ENCODE results near the gene BRSK1.

The BRSK1 gene

GRCh38 chr19:55355213-55355821, 71.5 kb downstream of the BRSK1 start:
- peak in 1 of 2 experiments; percentile 25 for DNase-seq

- no peak for DNase-seq
Observed at GRCh38 chr19:55358493-55358892, 74.7 kb downstream of the BRSK1 start.

- peak; percentile 73 to 89 for DNase-seq
Observed at GRCh38 chr19:55358943-55359908, 75.4 kb downstream of the BRSK1 start.

GRCh38 chr19:55360902-55361301, 77.1 kb downstream of the BRSK1 start:
- no peak for DNase-seq
